HEK293 (cell line): ENCODE results near the gene NUP107.
A peak's percentile ranks its signal among the peaks of the same experiment; 100 is the strongest.

ENCODE experiments used
- KLF8 ChIP-seq: fragments of 450-650 bp; formaldehyde crosslinking; IDR thresholded peaks from 2 replicates; pipeline ENCODE4 v1.5.1; 2016; ENCODE audit warnings: missing biosample characterization, missing genetic modification characterization
- ZBTB20 ChIP-seq: fragments of 450-650 bp; formaldehyde crosslinking; IDR thresholded peaks from 2 replicates; pipeline ENCODE4 v1.5.1; 2016; ENCODE audit warnings: missing biosample characterization, missing genetic modification characterization
- ZBTB44 ChIP-seq: fragments of 450-650 bp; IDR thresholded peaks from 2 replicates; pipeline ENCODE4 v1.5.1; 2018; ENCODE audit warnings: missing biosample characterization, mild to moderate bottlenecking, missing genetic modification characterization
- ZNF398 ChIP-seq: fragments of 450-650 bp; formaldehyde crosslinking; IDR thresholded peaks from 2 replicates; pipeline ENCODE4 v1.5.1; 2017; ENCODE audit warnings: missing biosample characterization, missing genetic modification characterization
- ZNF585B ChIP-seq: fragments of 450-650 bp; formaldehyde crosslinking; IDR thresholded peaks from 2 replicates; pipeline ENCODE4 v1.5.1; 2016; ENCODE audit warnings: missing biosample characterization, missing genetic modification characterization
- ZNF600 ChIP-seq: fragments of 450-650 bp; formaldehyde crosslinking; IDR thresholded peaks from 2 replicates; pipeline ENCODE4 v1.5.1; 2016; ENCODE audit warnings: missing biosample characterization, missing genetic modification characterization
- ZNF670 ChIP-seq: fragments of 450-650 bp; formaldehyde crosslinking; IDR thresholded peaks from 2 replicates; pipeline ENCODE4 v1.5.1; 2016; ENCODE audit warnings: missing biosample characterization, missing genetic modification characterization, low read depth
- TF ChIP-seq, protein P1 (sequence below): fragments of 450-650 bp; formaldehyde crosslinking; IDR thresholded peaks from 2 replicates; pipeline ENCODE4 v1.5.1; 2016; ENCODE audit warnings: missing biosample characterization, missing genetic modification characterization
- TF ChIP-seq, protein P2 (sequence below): fragments of 450-650 bp; formaldehyde crosslinking; IDR thresholded peaks from 2 replicates; pipeline ENCODE4 v1.5.1; 2016; ENCODE audit warnings: missing biosample characterization, missing genetic modification characterization

DNA sequence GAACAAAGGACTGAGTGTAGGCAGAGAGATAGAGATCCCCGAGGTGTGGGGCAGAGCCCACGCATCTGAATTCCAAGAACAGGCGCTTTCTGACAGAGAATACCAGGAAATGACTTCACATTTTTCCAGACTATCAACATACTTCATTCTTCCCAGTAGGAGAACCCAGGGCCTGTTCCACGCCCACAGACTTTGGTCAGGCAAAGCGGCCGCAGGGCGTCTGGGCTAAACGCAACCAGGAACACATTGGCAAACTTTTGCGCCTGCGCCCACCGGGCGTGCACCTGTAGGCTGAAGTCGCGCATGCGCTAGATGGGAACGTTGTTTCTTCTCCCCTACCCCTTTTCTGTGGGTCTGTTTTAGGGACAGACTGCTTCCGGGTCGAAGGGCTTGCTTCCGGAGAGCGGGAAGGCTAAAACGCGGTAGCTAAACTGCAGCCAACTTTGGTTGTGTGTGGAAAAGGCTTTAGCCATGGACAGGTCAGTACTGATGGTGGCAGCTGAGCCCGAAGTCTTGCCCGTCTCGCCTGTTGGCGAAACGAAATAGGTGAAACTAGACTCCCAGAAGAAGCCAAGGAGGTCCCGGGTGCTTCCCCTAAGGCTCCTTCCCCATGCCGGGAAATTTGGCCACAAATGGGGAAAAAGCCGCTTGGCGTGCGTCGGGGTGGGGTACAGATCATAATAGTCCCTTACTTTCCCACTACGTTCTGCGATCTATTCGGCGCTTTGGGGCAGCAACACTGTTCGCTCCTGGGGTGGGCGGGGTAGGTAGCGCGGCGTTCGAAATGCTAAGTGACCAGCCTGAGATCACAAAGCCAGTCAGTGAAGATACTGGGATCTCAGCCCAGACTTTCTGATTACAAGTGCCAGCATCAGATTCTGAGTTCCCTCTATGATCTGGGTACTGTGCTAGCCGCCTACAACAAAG is at the start of gene NUP107:
- TF ChIP-seq, protein P1, sequence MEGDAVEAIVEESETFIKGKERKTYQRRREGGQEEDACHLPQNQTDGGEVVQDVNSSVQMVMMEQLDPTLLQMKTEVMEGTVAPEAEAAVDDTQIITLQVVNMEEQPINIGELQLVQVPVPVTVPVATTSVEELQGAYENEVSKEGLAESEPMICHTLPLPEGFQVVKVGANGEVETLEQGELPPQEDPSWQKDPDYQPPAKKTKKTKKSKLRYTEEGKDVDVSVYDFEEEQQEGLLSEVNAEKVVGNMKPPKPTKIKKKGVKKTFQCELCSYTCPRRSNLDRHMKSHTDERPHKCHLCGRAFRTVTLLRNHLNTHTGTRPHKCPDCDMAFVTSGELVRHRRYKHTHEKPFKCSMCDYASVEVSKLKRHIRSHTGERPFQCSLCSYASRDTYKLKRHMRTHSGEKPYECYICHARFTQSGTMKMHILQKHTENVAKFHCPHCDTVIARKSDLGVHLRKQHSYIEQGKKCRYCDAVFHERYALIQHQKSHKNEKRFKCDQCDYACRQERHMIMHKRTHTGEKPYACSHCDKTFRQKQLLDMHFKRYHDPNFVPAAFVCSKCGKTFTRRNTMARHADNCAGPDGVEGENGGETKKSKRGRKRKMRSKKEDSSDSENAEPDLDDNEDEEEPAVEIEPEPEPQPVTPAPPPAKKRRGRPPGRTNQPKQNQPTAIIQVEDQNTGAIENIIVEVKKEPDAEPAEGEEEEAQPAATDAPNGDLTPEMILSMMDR (tag by site-specific recombination): no peak
- TF ChIP-seq KLF8 (peak; percentile 88), ZNF670 (no peak), ZNF398 (no peak), ZNF600 (tag by site-specific recombination) (no peak), ZBTB20 (tag by site-specific recombination) (peak; percentile 87), ZBTB44 (tag by site-specific recombination) (peak; percentile 10; the same call in 1 of the 2 replicates), ZNF585B (no peak)
- TF ChIP-seq, protein P2, sequence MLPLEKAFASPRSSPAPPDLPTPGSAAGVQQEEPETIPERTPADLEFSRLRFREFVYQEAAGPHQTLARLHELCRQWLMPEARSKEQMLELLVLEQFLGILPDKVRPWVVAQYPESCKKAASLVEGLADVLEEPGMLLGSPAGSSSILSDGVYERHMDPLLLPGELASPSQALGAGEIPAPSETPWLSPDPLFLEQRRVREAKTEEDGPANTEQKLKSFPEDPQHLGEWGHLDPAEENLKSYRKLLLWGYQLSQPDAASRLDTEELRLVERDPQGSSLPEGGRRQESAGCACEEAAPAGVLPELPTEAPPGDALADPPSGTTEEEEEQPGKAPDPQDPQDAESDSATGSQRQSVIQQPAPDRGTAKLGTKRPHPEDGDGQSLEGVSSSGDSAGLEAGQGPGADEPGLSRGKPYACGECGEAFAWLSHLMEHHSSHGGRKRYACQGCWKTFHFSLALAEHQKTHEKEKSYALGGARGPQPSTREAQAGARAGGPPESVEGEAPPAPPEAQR: 0 out of 2 replicates have a peak, but pooled peaks have one; percentile 75
